HT-29 (cell line): ENCODE results near the gene SCFD2. TPM values are rescaled to one million over a fixed set of nuclear protein-coding genes. Genes with fewer than 3 reads are reported as not detected.
"Not testable (repeated sequence)": the region's sequence is repeated elsewhere in the genome, so short reads cannot be mapped to it uniquely, and the experiment has no call there.

Experiments
- DNase-seq: peaks from one replicate; pipeline ENCODE4 v3.0.0-alpha.2; 2015; ENCODE audit warnings: low spot score
- total RNA-seq: library from RNA; depleted of rRNA; stranded (reverse); fragments of >200 nt; shearing (Covaris generic); gene quantifications from 2 replicates; pipeline ENCODE4 v1.2.3, GENCODE V29; 2014

Gene SCFD2
- total RNA-seq, 1 experiment from 2014 or later, result 33.1 TPM

- DNase-seq, result no peak
Measured at GRCh38 chr4:53191997-53192396, 173.9 kb downstream of the SCFD2 start.

GRCh38 chr4:53189011-53189410 lies 176.8 kb downstream of the SCFD2 start:
- no peak for DNase-seq

GRCh38 chr4:53186714-53187358 lies 179.0 kb downstream of the SCFD2 start:
- DNase-seq, result no peak

GRCh38 chr4:53185869-53186585 lies 179.8 kb downstream of the SCFD2 start:
- no peak for DNase-seq

GRCh38 chr4:53183754-53184153 lies 182.1 kb downstream of the SCFD2 start:
- DNase-seq, result no peak

- DNase-seq, result not testable (repeated sequence)
Measured at GRCh38 chr4:53177751-53178150, 188.1 kb downstream of the SCFD2 start.

- DNase-seq, result no peak
Measured at GRCh38 chr4:53175640-53176039, 190.2 kb downstream of the SCFD2 start.

GRCh38 chr4:53174823-53175222 lies 191.0 kb downstream of the SCFD2 start:
- DNase-seq, result no peak

GRCh38 chr4:53173576-53173975 lies 192.3 kb downstream of the SCFD2 start:
- no peak for DNase-seq

GRCh38 chr4:53171797-53172196 lies 194.1 kb downstream of the SCFD2 start:
- DNase-seq, result no peak

- DNase-seq, result no peak
Measured at GRCh38 chr4:53169695-53170617, 195.9 kb downstream of the SCFD2 start.

GRCh38 chr4:53168228-53168627 lies 197.6 kb downstream of the SCFD2 start:
- DNase-seq, result no peak

GRCh38 chr4:53162969-53163368 lies 202.9 kb downstream of the SCFD2 start:
- DNase-seq, result no peak

- DNase-seq, result no peak
Measured at GRCh38 chr4:53161787-53162433, 204.0 kb downstream of the SCFD2 start.

GRCh38 chr4:53161051-53161786 lies 204.6 kb downstream of the SCFD2 start:
- DNase-seq, result no peak

GRCh38 chr4:53156896-53157295 lies 209.0 kb downstream of the SCFD2 start:
- DNase-seq, result no peak

GRCh38 chr4:53152467-53152866 lies 213.4 kb downstream of the SCFD2 start:
- DNase-seq, result no peak

GRCh38 chr4:53151489-53151788 lies 214.4 kb downstream of the SCFD2 start:
- DNase-seq, result no peak

GRCh38 chr4:53150631-53151488 lies 215.0 kb downstream of the SCFD2 start:
- DNase-seq, result no peak

GRCh38 chr4:53147711-53148110 lies 218.2 kb downstream of the SCFD2 start:
- no peak for DNase-seq
